ENCODE results near the gene FRMD4B.
"Not testable (repeated sequence)": the region's sequence is repeated elsewhere in the genome, so short reads cannot be mapped to it uniquely, and the experiment has no call there.

The FRMD4B gene

GRCh38 chr3:69240651-69241568, 145.0 kb downstream of the FRMD4B start:
- no peak for DNase-seq

- no peak for DNase-seq
Measured at GRCh38 chr3:69239063-69239462, 146.8 kb downstream of the FRMD4B start.

GRCh38 chr3:69236812-69237707, 148.8 kb downstream of the FRMD4B start:
- no peak for DNase-seq

GRCh38 chr3:69235882-69236281, 150.0 kb downstream of the FRMD4B start:
- no peak for DNase-seq

- DNase-seq, result not testable (repeated sequence)
Measured at GRCh38 chr3:69235227-69235626, 150.7 kb downstream of the FRMD4B start.

- DNase-seq, result no peak
Measured at GRCh38 chr3:69232482-69232881, 153.4 kb downstream of the FRMD4B start.

- no peak for DNase-seq
Measured at GRCh38 chr3:69231929-69232440, 153.9 kb downstream of the FRMD4B start.

GRCh38 chr3:69226071-69226470, 159.8 kb downstream of the FRMD4B start:
- no peak for DNase-seq

GRCh38 chr3:69219101-69219708, 166.7 kb downstream of the FRMD4B start:
- no peak for DNase-seq

GRCh38 chr3:69218079-69218478, 167.8 kb downstream of the FRMD4B start:
- DNase-seq, result no peak

GRCh38 chr3:69216981-69217380, 168.9 kb downstream of the FRMD4B start:
- DNase-seq, result no peak

GRCh38 chr3:69214241-69214640, 171.6 kb downstream of the FRMD4B start:
- no peak for DNase-seq

- no peak for DNase-seq
Measured at GRCh38 chr3:69212411-69213160, 173.3 kb downstream of the FRMD4B start.

GRCh38 chr3:69210068-69210730, 175.7 kb downstream of the FRMD4B start:
- no peak for DNase-seq

GRCh38 chr3:69209413-69209812, 176.5 kb downstream of the FRMD4B start:
- DNase-seq, result no peak

GRCh38 chr3:69207031-69207430, 178.9 kb downstream of the FRMD4B start:
- no peak for DNase-seq

- no peak for DNase-seq
Measured at GRCh38 chr3:69205385-69205784, 180.5 kb downstream of the FRMD4B start.

GRCh38 chr3:69204315-69204957, 181.5 kb downstream of the FRMD4B start:
- no peak for DNase-seq

- no peak for DNase-seq
Measured at GRCh38 chr3:69203631-69204314, 182.1 kb downstream of the FRMD4B start.

GRCh38 chr3:69201658-69202057, 184.2 kb downstream of the FRMD4B start:
- DNase-seq, result no peak

All from 8988T (cell line).